Stimulated activated CD4-positive, alpha-beta T cell treated with anti-CD3 and anti-CD28 coated beads, Interleukin-1b, Interleukin-23, amount 100 ng/mL, for 4 hours (primary cell): ENCODE measurements around the gene TMEM138.
"Not testable (repeated sequence)": the region's sequence is repeated elsewhere in the genome, so short reads cannot be mapped to it uniquely, and the experiment has no call there.

Source experiments
- DNase-seq, 2 donors: peaks; one replicate each; pipeline ENCODE4 v3.0.0-alpha.2; 2020; ENCODE audit warnings: low read depth in 2 of 2

The TMEM138 gene

DNA sequence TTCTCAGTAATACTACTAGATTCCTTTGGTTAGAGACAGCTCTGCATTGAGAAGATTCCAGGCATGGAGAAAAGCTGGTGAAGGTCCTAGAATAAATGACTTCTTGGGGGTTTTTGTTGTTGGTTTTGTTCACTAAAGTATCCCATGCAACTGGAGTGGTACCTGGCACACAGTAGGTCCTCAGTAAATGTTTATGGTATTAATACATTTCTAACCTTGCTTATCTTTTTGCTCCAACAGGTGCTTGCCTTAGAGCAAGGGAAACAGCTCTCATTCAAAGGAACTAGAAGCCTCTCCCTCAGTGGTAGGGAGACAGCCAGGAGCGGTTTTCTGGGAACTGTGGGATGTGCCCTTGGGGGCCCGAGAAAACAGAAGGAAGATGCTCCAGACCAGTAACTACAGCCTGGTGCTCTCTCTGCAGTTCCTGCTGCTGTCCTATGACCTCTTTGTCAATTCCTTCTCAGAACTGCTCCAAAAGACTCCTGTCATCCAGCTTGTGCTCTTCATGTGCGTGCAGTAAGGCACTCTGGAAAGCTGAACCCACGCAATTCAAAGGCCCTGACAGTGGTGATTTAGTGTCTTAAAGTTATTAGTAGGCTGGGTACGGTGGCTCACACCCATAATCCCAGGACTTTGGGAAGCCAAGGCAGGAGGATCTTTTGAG is 2.0 kb downstream of the TMEM138 start:
- no peak for DNase-seq

DNA sequence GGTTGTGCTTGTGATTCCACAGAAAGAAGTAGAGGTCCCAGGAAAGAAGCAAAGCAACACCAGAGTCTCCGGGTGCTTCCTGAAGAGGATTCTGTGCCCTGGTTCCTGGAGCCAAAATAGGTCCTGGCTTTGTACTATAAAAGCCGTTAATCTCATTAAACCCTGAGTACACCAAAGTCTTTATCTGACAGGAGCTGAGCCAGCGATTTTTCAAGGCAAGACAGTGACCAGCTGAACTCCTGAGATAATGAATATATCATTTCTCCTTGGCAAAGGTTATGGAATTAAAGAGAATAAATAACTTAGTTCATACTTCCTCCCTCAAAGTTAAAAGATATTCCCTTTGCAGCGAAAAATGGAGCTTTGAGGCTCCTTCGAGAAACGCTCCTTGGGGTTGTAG is 5.2 kb downstream of the TMEM138 start:
- no peak for DNase-seq

DNA sequence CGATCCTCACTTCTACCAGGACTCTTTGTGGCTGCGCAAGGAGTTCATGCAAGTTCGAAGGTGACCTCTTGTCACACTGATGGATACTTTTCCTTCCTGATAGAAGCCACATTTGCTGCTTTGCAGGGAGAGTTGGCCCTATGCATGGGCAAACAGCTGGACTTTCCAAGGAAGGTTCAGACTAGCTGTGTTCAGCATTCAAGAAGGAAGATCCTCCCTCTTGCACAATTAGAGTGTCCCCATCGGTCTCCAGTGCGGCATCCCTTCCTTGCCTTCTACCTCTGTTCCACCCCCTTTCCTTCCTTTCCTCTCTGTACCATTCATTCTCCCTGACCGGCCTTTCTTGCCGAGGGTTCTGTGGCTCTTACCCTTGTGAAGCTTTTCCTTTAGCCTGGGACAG is 6.5 kb downstream of the TMEM138 start:
- no peak for DNase-seq

DNA sequence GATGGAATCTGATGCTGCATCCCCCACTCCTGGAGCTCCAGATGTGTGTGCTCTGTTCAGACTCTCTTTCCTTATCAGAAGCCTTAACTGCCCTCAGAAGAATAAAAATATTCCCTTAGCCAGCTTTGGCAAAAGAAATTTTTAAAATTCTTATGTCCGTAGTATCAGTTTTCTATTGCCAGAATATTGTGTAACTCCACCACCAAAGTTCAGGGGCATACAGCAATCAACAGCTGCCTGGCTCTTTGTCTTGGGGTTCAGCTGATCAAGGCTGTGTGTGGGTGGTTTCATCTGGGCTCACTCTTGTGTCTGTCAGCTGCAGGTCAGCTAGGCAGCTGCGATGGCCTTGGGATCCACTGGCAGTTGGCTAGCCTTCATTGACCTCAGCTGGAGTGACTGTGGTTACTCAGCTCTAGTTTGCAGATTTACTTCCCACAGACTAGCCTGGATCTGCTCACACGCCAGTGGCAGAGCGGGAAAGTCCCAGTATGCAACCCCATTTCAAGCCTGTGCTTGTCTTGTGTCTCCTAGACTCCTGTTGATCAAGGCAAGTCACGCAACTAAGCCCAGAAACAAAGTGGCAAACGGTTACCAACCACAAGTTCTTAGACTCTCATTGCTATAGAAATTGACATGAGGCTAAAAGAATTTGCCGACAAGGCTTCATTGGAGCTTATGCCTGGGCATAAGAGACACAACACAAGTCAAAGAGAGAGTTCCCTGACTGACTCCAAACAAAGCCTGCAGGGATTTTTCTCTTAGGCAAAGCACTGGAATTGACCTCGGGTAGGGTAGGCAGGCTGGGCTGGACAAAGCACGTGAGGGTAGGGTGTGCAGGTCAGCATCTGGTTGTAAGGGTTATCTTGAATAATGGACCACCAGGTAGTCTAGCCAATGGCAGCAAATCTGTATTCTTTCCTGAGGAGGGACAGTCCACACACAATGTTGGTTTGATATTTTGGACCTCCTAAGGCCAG is 7.5 kb downstream of the TMEM138 start:
- DNase-seq: no peak

DNA sequence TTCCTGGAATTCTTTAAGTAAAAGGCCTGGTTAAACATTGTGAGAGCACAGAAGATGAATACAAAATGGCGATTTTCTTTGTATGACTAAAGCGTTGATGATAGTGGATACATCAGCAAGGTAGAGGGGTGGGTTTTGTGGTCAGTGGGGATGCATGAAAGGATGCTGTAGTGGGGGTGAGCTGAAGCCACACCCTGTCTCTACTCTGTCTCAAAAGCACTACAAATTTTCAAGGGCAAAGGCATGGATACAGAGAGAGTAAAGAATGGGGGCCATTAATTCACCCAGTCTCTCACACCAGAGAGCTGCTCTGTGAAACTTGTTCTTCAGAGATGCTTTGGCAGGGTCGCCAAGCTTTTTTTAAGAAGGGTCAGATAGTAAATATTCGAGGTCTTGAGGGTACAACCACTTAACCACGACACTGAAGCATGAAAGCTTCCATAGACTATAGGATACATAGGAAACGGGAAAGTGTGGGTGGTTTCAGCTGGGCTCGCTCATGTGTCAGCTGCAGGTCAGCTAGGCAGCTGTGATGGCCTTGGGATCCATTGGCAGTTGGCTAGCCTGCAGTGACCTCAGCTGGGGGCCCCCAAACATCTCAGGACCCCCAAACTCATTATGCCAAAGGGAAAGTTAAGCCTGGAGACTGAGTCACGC is 8.3 kb downstream of the TMEM138 start:
- no peak for DNase-seq

DNA sequence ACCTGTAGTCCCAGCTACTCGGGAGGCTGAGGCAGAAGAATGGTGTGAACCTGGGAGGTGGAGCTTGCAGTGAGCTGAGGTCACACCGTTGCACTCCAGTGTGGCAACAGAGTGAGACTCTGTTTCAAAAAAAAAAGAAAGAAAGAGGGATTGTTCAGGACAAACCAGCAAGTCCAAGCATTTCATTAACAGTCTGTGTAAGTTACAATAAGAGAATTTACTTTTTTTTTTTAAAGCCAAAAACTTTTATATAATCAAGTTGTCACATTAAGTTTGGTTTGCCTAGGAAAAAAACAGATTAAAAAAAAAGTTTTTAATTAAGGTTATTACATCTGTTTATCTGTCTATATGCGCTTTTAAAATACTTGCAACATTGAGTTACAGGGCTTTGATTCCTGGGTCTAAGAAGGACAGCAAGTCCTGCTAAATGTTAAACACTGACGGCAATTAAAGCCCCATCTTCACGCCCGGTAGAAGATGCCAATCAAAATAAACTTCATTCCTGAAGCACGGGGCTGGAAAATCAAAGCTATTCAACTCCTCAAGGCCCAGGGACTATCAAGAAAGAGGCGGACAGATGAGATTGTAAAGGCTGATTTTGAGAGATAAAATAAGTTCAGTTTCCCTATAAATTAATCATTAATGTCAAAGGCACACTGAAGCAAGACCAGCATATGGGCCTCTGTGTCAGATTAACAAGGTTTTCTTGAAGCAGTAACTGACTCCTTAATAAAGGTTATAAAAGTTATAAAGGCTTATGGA is 10.7 kb downstream of the TMEM138 start:
- DNase-seq: no peak

DNA sequence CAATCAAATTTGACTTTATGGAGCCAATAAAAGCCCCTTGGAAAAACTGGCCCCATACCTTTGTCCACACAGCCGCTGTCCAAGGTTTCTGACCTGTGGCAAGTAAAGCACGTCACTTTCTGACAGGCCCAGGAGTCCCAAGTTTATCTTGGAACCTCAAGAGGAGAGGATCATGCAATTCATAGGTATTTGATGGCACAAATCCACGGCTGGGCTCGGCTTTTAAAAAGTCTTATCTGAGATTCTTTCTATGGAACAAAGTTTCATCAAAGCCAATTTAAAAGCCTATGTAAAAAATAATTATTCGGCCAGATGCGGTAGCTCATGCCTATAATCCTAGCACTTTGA is 13.6 kb downstream of the TMEM138 start:
- no peak for DNase-seq

DNA sequence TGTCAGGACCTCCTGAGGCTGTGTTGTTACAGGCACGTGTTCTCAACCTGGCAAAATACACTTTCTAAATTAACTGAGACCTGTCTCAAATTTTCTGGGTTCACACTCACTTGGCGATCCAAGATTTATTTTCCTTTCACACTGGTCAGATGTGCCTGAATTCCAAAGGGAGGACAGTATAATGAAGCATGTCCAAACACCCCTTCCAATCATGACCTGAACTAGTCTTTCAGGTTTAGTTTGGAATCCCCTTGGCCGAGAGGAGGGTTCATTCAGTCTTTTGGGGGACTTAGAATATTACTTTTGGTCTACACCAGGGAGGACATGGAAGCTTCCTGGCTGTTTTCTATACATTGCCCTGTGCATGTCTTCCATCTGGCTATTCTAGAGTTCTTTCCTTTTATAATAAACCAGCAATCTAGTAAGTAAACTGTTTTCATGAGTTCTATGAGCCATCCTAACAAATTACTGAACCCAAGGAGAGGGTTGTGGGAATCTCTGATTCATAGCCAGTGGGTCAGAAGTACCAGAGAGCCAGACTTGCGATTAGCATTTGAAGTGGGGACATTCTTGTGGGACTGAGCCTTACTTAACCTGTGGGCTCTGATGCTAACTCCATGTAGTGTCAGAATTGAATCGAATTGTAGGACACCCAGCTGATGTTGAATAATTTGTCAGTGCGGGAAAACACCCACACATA is 15.4 kb downstream of the TMEM138 start:
- DNase-seq: no peak

DNA sequence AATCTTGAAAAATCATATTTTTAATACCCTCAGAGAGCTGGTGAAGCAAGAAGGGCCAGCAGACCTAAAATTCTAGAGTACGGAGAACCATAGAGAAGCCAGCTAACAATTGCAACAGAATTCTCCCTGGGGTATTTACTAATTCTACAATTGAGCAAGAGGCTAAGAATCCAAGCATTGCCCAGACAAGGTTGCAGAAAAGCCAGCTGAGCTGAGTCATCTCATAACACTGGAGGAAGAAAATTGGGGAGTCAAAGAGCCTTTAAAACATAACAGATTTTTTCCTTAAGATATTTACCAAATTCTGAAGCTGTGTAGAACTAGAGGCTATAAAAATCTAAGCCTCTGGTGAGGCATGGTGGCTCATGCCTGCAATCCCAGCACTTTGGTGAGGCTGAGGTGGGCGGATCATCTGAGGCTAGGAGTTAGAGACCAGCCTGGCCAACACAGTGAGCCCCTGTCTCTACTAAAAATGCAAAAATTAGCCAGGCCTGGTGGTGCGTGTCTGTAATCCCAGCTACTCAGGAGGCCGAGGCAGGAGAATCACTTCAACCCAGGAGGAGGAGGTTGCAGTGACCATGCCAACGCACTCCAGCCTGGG is 16.6 kb downstream of the TMEM138 start:
- DNase-seq: no peak

DNA sequence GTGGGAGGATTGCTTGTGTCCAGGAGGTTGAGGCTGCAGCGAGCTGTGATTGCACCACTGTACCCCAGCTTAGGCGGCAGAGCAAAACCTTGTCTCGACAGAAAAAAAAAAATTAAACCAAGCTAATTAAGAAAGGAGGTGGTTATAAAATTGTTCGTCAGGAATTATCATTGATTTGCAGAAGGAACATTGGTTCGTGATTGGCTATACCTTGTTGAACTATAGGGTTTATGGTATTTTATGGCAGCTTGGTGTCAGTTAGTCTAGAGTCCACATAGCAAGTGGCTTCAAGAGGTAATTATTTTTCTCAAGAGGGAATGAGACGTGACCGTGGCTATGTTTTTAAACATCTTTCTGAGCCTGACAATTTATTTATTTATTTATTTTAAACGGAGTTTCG is 18.7 kb downstream of the TMEM138 start:
- DNase-seq: no peak

DNA sequence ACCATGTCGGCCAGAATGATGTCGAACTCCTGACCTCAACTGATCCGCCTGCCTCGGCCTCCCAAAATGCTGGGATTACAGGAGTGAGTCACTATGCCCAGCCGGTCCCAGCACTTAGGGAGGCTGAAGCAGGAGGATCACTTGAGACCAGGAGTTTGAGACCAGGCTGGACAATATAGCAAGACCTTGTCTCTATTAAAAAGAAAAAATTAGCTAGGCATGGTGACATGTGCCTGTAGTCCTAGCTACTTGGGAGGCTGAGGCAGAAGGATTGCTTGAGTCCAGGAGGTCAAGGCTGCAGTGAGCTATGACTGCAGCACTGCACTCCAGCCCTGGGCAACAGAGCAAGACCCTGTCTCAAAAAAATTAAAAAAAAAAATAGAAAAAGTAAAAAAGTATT is 21.7 kb downstream of the TMEM138 start:
- DNase-seq: not testable (repeated sequence)

DNA sequence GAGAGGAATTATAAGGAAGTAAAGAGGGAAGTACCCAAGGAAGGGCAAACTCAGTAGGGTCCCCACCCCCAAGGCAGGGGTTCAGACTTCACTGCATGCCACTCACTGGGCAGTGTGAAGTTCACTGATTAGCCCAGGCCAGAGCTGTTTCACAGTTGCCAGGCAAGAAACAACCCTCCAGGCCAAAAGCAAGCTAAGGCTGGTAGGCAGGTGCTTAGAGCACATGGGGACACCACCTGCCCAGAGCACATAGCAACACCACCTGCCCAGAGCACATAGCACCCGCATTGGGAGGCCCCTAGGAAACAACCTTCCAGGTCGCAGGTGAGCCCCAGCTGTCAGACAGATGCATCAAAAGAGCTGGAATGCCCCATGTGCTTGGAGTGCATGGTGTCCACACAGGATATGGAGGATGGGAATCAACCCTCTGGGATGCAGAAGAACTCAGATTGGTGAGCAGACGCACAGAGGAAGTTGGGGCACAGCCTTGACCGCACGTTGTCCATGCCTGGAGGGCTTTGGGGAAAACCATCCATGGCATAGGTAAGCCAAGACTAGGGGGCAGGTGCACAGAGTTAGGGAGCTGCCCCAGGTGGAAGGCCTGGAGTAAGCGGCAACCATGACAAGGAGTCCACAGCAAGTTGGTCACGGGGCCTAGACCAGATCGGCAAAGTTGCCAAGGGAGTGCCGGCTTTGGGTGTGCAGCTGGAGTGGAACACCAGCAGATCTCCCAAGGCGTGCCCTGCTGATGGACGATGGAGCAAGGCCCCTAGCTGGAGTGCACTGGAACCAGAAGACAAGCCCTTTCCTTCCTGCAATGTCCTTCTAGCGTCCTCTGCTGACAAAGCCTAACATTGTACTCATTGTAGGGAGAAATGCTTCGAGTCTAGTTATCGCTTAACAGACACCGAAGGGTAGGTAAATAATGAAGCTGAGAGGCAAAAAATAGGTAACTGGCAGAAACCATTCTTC is 22.4 kb downstream of the TMEM138 start:
- no peak for DNase-seq

DNA sequence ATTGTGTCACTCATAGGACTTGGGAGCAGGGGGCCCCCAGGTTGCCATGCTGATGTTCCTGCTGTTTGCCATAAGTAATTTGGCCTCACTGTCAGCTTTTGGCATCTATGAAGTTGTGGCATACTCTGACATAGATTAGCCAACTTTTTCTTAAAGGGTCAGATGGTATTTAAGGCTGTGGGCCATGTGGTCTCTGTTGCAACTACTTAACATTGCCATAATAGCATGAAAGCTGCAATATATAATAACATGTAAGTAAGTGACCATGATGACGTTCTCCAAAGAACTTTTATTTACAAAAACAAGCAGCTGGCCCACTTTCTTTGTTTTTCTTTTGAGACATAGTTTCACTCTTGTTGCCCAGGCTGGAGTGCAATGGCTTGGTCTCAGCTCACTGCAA is 28.0 kb downstream of the TMEM138 start:
- no peak for DNase-seq

DNA sequence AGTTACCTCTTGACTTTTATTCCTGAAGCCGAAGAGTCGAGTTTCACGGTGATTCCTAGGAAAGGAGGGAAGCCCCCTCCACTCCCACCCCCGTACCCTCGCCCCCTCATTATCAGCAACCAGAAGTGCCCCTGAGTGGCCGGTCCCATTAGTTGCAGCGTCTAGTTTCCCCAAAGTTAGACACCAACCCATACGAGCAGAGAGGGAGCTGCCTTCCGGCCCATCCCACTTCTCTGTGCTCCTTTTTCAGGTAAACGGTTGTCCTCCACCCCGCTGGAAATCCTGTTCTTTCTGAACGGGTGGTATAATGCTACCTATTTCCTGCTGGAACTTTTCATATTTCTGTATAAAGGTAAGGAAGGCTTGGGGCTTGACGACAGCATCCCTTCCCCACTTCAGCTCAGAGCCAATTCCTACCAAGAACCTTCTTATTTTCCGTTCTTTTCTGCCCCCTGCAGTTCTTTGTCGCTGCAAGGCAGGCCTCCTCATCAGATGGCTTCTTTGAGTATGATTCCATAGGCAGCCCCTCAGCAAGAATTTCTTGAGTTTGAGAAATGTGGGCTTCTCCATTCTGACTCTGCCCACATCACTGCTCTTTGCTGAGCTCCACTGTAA is 30.9 kb downstream of the TMEM138 start:
- DNase-seq: no peak

DNA sequence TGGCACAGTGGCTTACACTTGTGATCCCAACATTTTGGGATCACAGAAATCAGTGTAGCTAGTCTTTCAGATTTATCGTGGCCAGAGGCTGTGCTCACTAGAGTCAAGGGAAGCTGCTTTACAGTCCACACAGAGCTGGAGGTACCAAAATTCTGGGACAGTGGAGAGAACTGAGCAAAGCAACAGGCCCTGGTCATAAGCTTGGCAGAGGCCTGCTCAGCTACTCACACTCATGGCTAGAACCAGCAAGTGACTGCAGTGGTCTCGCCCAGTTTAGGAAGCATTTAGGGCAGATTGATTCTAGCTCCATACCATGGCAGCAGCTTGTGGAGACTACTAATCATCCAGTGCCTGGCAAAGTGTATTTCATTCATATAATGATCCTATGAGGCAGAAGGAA is 39.0 kb downstream of the TMEM138 start:
- DNase-seq: no peak

DNA sequence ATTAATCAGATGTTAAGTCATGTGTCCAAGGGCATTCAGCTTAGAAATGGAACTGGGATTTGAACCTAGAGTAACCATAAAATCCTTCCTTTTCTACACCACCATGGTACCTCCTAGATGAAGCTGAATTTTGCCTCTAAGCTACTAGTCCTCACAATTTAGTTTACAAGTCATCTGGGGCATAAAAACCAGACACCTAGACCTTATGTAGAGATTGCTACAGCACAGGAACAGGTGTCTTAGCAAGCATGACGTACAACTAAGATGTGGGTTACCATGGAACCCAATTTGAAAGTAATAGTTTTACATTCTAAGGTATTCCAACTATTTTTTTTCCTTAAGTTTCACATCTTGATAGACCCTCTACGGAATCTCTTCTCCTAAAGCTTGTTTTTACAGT is 39.4 kb downstream of the TMEM138 start:
- DNase-seq: no peak

DNA sequence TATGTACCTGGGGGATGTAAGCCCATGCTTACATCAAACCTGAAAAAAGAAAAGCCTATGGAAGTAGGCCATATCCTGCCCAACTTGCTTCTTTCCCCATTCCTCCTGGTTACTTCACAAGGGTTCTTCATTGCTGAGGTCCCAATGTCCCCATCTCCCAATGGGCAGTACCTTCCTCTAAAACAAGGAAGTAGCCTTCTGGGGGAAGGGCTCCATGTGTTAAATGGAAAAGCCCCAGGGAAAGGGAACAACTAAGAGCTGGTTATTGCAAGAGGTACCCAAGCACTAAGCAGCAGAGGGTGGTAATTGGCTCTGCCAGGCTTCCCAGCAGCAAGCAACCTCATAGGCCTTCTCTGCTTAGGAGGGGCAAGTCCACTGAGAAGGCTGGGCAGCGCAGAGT is 41.5 kb downstream of the TMEM138 start:
- no peak for DNase-seq

DNA sequence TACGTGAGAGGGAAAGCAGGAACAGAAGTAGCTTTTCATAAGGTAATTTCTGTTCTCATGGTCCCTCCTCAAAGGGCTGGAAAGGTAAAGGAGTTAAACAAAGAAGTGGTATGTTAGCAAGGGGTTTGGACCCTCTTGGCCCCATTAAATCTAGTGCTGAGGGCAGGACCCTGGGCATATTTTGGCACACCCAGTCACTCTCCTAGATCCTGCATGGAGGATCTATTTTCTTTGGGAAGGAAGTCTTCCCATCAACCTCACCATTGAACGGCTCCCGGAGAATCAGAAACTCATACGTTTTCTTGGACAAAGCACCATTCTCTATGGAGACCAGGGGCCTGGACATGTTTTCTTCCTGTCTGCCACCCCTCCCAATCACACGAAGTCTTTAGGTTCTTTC is 41.9 kb downstream of the TMEM138 start:
- no peak for DNase-seq

DNA sequence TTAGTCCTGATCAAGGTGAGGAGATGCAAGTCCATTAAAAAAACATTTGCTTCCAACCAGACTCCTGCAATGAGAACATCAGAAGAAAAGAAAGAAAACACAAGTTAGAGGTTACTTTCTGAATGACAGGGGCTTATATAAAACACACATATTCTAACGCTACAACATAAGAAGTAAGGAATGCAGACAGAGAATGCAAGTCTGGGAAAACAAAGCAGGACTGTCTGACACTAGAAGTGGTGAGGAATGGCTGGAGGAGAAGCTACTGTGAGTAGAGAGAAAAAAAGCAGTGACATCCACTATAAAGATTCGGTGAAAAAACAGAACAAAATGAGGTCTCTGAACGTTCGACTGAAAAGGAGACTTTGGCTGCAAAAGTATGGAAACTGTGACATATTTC is 42.5 kb downstream of the TMEM138 start:
- no peak for DNase-seq
